GM21360 (cell line): ENCODE measurements around the gene CPNE4.

ENCODE experiments used
- ATAC-seq: cut with Tn5 transposase; IDR thresholded peaks from one replicate; pipeline ENCODE4 v1.9.1; 2021; ENCODE audit warnings: mild to moderate bottlenecking, moderate library complexity; ENCODE audit not compliant: unreplicated experiment

CPNE4 gene

DNA sequence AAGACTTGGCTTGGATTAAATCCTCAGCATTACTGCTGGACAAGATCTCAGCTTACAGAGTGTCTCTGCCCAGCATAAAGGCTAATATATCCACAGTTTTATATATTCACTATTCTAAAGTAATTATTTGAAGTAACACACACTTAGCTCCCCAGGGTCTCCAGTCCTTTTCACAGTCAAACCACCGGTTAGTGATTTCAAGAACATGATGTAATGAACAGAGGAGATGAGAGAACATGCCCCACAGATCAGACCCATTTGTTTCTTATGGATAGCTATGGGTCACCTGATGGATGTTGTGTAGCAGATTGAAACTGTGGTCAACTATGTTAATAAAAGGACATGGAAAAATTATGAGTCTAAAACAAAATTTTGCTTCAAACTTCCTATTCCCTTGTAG lies 487.2 kb downstream of the CPNE4 start:
- ATAC-seq = no peak

GRCh38 chr3:131546441-131546840 lies 488.4 kb downstream of the CPNE4 start:
- ATAC-seq = no peak

- no peak for ATAC-seq
These were observed 490.3 kb downstream of the CPNE4 start for GRCh38 chr3:131544557-131544956.

- no peak for ATAC-seq
These were observed 491.1 kb downstream of the CPNE4 start for GRCh38 chr3:131543714-131544113.

DNA sequence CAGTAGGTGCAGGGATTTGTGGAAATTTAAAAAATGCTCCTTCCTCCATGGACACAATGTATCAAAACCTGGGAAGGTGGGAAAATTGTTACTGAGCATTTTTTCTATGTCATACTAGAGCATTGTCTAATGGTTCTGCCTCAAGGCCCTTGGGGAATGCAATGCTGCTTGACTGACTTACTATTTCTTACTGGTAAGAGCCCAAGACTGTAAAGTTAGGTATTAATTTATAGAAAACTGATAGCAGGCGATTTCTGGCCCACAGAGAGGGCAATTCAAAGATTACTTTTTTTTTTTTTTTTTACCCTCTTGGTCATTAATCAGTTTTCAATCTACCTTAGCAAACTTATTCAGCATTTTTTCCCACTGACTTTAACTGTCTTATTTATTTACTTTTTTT lies 493.5 kb downstream of the CPNE4 start:
- no peak for ATAC-seq

- ATAC-seq = no peak
These were observed 494.0 kb downstream of the CPNE4 start for GRCh38 chr3:131540821-131541220.

- ATAC-seq = no peak
These were observed 494.7 kb downstream of the CPNE4 start for GRCh38 chr3:131540143-131540542.

GRCh38 chr3:131538968-131539367 lies 495.8 kb downstream of the CPNE4 start:
- ATAC-seq = no peak

- ATAC-seq = no peak
These were observed 497.3 kb downstream of the CPNE4 start for GRCh38 chr3:131537531-131537930.

GRCh38 chr3:131535596-131535995 lies 499.2 kb downstream of the CPNE4 start:
- ATAC-seq = no peak

GRCh38 chr3:131535131-131535530 lies 499.7 kb downstream of the CPNE4 start:
- ATAC-seq = no peak

DNA sequence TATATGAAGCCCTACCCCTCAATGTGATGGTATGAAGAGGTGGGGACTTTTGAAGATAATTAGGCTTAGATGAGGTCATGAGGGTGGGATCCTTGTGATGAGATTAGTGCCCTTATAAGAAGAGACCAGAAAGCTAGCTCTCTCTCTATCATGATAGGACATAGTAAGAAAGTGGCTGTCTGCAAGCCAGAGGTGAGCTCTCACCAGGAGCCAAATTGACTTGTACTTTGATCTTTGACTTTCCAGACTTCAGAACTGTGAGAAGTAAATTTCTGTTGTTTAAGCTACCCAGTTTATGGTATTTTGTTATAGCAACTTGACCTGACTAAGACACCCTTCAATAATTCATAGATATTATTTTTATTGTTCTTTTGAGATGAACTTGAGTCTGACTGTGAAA lies 502.2 kb downstream of the CPNE4 start:
- no peak for ATAC-seq

DNA sequence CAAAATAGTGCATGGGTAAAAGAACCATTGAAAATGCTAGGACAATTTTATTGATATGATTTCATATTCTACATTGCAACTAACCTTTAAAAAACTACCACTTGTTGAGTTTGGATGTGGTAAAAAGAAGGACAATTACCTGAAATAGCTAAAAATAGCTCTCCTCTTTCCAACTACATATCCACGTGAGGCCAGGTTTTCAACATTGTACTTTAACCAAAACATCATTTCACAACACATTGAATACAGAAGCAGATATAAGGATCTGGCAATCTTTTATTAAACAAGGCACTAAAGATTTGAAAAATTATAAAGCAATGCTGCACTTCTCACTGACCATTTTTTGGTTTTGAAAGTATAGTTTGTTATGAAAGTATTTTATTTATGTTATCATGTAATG lies 504.0 kb downstream of the CPNE4 start:
- no peak for ATAC-seq

- ATAC-seq = no peak
These were observed 504.4 kb downstream of the CPNE4 start for GRCh38 chr3:131530388-131530787.

- ATAC-seq = no peak
These were observed 507.9 kb downstream of the CPNE4 start for GRCh38 chr3:131526801-131527347.

DNA sequence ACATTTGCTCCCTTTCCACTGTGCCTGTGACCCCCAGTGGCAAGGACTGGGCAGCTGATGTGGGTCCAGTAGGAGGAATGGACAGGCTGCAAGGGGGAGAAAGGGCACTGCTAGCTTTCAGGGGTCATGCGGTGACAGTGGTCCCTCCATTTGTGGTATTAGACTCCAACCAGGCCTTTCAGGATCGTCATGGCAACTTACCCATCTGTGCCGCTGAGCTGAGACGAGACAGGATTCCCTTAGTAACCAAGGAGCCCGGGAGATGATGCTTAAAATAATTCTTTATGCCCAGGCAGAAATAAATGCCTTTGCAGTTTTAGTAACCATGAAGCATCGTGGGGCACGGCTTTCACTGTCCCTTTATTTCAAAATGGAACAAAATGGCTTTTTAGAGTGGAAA lies 516.1 kb downstream of the CPNE4 start:
- ATAC-seq = no peak

GRCh38 chr3:131505421-131505820 lies 529.4 kb downstream of the CPNE4 start:
- ATAC-seq = no peak

- no peak for ATAC-seq
These were observed 531.5 kb downstream of the CPNE4 start for GRCh38 chr3:131503320-131503635.

DNA sequence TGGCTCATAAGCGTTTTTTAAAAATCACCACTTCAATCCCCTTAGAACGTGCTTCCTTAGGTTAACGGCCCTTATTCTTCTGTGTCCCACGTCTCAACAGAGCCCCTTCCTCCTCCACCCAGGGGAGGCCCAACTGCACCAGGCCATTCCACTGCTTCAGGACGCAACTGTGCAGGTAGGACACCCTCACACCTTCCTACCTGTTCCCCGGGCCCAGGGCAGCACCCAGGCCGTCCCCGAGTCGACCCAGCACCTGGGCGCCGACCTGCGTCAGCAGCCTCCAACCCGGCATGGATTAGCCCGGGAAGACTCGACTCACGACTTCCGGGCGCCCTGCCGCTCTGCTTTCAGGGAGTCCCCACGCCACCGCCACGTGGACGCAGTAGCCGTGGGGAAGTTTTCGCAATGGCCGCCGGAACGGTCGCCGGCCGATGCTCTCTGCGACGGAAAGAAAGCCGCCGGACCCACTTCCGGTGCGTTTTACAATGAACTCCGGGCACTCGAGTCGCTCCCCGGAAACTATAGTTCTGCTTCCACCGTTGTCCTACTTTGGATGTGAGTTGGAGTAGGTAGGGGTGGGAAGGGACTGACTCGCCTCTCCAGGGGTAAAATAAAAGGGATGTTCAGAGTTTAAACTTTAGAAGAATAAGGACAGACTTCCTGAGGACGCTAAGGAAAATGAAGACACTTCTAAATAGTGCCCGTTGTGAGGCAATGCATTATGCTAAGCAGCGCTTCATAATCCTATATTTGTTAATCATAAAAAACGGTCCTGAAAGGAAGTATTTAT lies 532.1 kb downstream of the CPNE4 start, which contains the start of gene MRPL3:
Gene MRPL3, minus strand, starts transcription at position 442 of the 790 bp plus-strand sequence. Its CDS starts 150 bp downstream, at position 292.
- ATAC-seq = peak; percentile 95

DNA sequence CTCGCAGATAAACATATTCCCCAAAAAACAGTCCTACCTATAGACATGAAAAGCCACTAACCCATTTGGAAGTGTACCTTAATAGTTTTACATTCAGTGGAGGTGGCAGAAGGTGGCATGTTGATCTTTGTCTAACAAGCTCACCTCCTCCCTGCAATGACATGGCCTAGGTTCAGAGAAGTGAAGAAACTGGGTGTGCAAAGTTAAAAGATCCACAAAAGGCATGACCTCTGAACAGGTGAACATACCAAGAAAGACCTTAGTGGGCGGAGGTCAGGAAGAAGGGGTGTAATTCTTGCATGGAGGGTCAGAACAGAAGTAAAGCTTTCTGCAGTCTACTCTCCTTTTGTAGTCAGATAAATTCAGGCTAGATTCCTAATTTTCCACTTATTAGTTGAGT lies 532.9 kb downstream of the CPNE4 start:
- ATAC-seq = no peak

DNA sequence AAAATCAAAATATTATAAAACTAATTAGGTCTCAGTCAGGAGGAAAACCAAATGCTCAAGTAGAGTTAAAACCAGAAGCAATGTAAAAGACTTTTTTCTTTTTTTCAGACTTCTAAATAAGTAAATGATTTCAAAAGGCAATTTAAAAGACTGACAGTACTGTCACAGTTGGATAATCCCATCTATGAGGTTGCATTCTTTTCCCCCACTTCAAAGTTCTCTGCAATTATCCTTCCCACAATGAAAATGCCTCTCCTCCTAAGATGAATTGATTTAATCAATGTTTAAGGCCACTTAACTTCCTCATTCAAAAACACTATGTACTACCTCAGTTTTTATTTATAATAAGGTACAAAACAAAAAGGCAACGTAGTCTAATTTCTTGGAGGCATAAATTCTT lies 540.1 kb downstream of the CPNE4 start:
- no peak for ATAC-seq

- no peak for ATAC-seq
These were observed 543.0 kb downstream of the CPNE4 start for GRCh38 chr3:131491775-131492174.

DNA sequence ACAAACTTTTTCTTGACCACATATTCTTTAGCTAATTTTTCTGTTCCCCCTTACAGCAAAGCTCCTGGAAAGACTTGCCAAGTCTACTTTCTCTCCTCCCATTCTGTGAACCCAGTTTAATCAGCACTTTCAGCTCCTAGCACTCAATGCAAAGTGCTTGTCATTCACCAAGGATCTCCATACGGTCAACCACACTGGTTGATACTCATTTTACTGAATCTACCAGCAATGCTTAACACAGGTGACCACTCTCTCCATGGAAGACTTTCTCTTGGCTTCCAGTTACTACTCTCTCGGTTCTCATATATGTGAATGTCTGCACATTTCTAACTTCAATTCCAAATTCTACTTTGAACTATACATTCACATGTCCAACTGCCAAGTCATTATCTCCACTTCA lies 543.7 kb downstream of the CPNE4 start:
- ATAC-seq = no peak
